Neural cell (in vitro differentiated cells): ENCODE measurements around the gene FRMPD3. TPM values are rescaled to one million over a fixed set of nuclear protein-coding genes. Genes with fewer than 3 reads are reported as not detected.

Experiments used
- H2AFZ ChIP-seq: fragments of 200-600, 300-800 bp; sonication (generic), shearing (Covaris generic); 2 replicates; pipeline ENCODE4 v1.6.0; 2014; ENCODE audit warnings: low read depth, mild to moderate bottlenecking, antibody characterized with exemption, low read length, moderate library complexity
- H3F3A ChIP-seq: fragments of 200-600 bp; shearing (Covaris generic); 2 replicates; pipeline ENCODE4 v1.6.1; 2016; ENCODE audit warnings: mild to moderate bottlenecking, moderate library complexity, mixed read lengths, antibody characterized with exemption, low read length; ENCODE audit not compliant: insufficient read depth, poor library complexity, severe bottlenecking
- H3K27ac ChIP-seq: fragments of 200-600, 300-800 bp; sonication (generic), shearing (Covaris generic); 2 replicates; pipeline ENCODE4 v1.5.1; 2014; ENCODE audit warnings: mild to moderate bottlenecking, low read length, moderate library complexity
- H3K27me3 ChIP-seq: fragments of 300-800, 200-600 bp; sonication (generic), shearing (Covaris generic); 2 replicates; pipeline ENCODE4 v1.6.0; 2014; ENCODE audit warnings: mild to moderate bottlenecking, low read depth, low read length, moderate library complexity; ENCODE audit not compliant: insufficient read depth
- H3K36me3 ChIP-seq: fragments of 300-800, 200-600 bp; sonication (generic), shearing (Covaris generic); 2 replicates; pipeline ENCODE4 v1.5.1; 2014; ENCODE audit warnings: mild to moderate bottlenecking, antibody characterized with exemption, low read length, moderate library complexity; ENCODE audit not compliant: insufficient read depth
- H3K4me2 ChIP-seq: fragments of 300-800, 200-600 bp; sonication (generic), shearing (Covaris generic); 2 replicates; pipeline ENCODE4 v1.6.0; 2014; ENCODE audit warnings: mild to moderate bottlenecking, low read length
- H3K4me3 ChIP-seq: fragments of 300-800, 200-600 bp; sonication (generic), shearing (Covaris generic); 2 replicates; pipeline ENCODE4 v1.5.1; 2014; ENCODE audit warnings: mild to moderate bottlenecking, low read length, moderate library complexity
- H3K79me2 ChIP-seq: fragments of 200-600 bp; shearing (Covaris generic); replicated peaks from 2 replicates; pipeline ENCODE4 v1.6.0; 2014; ENCODE audit warnings: mild to moderate bottlenecking, low read length, moderate library complexity; ENCODE audit not compliant: insufficient read depth
- H3K9ac ChIP-seq: fragments of 300-800, 200-600 bp; sonication (generic), shearing (Covaris generic); 2 replicates; pipeline ENCODE4 v1.6.1; 2016; ENCODE audit warnings: mild to moderate bottlenecking, low read length, mixed read lengths
- H3K9me2 ChIP-seq: fragments of 200-600 bp; shearing (Covaris generic); 2 replicates; pipeline ENCODE4 v1.6.1; 2016; ENCODE audit warnings: mild to moderate bottlenecking, low read length, mixed read lengths; ENCODE audit not compliant: insufficient read depth
- H3K9me3 ChIP-seq: fragments of 200-600, 300-800 bp; sonication (generic), shearing (Covaris generic); 2 replicates; pipeline ENCODE4 v1.6.1; 2016; ENCODE audit warnings: mild to moderate bottlenecking, mixed run types, low read length, moderate library complexity, mixed read lengths
- H4K20me1 ChIP-seq: fragments of 200-600 bp; shearing (Covaris generic); 2 replicates; pipeline ENCODE4 v1.6.1; 2016; ENCODE audit warnings: mild to moderate bottlenecking, mixed run types; ENCODE audit not compliant: insufficient read depth
- EP300 ChIP-seq: fragments of 450-650 bp; conservative IDR thresholded peaks from 2 replicates; pipeline ENCODE4 v1.6.1; 2014; ENCODE audit warnings: antibody characterized with exemption, mild to moderate bottlenecking, moderate library complexity; ENCODE audit not compliant: poor library complexity, severe bottlenecking
- EZH2 ChIP-seq: fragments of 200-600, 300-800 bp; shearing (Covaris generic), sonication (generic); IDR thresholded peaks from 2 replicates; pipeline ENCODE4 v1.6.1; 2014; ENCODE audit warnings: antibody characterized with exemption, low read length, borderline replicate concordance, mild to moderate bottlenecking; ENCODE audit not compliant: insufficient read depth, poor library complexity, severe bottlenecking
- MXI1 ChIP-seq: fragments of 450-650 bp; conservative IDR thresholded peaks from 2 replicates; pipeline ENCODE4 v1.6.1; 2014; ENCODE audit warnings: antibody characterized with exemption, mild to moderate bottlenecking; ENCODE audit not compliant: poor library complexity, severe bottlenecking
- POLR2AphosphoS5 ChIP-seq: IDR thresholded peaks from 2 replicates; pipeline ENCODE4 v1.6.1; 2012
- RAD21 ChIP-seq: fragments of 450-650 bp; conservative IDR thresholded peaks from 2 replicates; pipeline ENCODE4 v1.6.1; 2014; ENCODE audit warnings: antibody characterized with exemption, mild to moderate bottlenecking, moderate library complexity
- SMC3 ChIP-seq: fragments of 450-650 bp; conservative IDR thresholded peaks from 2 replicates; pipeline ENCODE4 v1.6.1; 2014; ENCODE audit warnings: antibody characterized with exemption, mild to moderate bottlenecking, moderate library complexity; ENCODE audit not compliant: poor library complexity
- TAF1 ChIP-seq: IDR thresholded peaks from 2 replicates; pipeline ENCODE4 v1.6.1; 2012; ENCODE audit warnings: low read depth
- polyA plus RNA-seq: library from polyadenylated mRNA; depleted of rRNA; stranded (reverse); fragments of >200 nt; gene quantifications from 2 replicates; pipeline ENCODE4 v1.2.3, GENCODE V29; 2014
- TF ChIP-seq, protein P1 (sequence below): fragments of 450-650 bp; IDR thresholded peaks from 2 replicates; pipeline ENCODE4 v1.5.1; 2014; ENCODE audit warnings: antibody characterized with exemption, mild to moderate bottlenecking, moderate library complexity; ENCODE audit not compliant: poor library complexity, severe bottlenecking
- TF ChIP-seq, protein P2 (sequence below): IDR thresholded peaks from 2 replicates; pipeline ENCODE4 v1.6.1; 2012; ENCODE audit warnings: borderline replicate concordance

The FRMPD3 gene
- polyA plus RNA-seq, 1 donor from 2014 or later = 0.45 TPM

DNA sequence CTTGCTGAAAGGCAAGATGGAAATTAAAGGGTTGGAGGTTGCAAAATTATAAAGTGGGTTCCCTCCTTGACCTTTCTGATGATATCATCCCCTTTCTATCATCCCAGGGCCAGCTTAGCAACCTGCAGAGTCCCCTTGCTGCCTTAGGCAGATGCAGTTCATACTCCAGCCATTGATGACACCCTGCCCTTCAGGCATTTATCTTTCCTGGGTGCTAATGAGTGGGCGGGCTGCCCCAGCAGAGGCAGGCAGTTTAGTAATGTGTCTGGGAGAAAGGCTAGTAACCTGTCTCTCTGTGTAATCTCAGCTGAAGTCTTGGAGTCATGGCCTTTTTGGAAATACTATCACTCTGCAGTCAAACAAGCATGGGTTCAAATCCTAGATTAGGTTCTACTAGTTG, 3.8 kb upstream of the FRMPD3 start:
- TF ChIP-seq, protein P1, sequence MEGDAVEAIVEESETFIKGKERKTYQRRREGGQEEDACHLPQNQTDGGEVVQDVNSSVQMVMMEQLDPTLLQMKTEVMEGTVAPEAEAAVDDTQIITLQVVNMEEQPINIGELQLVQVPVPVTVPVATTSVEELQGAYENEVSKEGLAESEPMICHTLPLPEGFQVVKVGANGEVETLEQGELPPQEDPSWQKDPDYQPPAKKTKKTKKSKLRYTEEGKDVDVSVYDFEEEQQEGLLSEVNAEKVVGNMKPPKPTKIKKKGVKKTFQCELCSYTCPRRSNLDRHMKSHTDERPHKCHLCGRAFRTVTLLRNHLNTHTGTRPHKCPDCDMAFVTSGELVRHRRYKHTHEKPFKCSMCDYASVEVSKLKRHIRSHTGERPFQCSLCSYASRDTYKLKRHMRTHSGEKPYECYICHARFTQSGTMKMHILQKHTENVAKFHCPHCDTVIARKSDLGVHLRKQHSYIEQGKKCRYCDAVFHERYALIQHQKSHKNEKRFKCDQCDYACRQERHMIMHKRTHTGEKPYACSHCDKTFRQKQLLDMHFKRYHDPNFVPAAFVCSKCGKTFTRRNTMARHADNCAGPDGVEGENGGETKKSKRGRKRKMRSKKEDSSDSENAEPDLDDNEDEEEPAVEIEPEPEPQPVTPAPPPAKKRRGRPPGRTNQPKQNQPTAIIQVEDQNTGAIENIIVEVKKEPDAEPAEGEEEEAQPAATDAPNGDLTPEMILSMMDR = no peak
- TF ChIP-seq EP300 (no peak), RAD21 (no peak), MXI1 (no peak)
- no peaks in the 10 kb centered on the region for H3K27me3 ChIP-seq

DNA sequence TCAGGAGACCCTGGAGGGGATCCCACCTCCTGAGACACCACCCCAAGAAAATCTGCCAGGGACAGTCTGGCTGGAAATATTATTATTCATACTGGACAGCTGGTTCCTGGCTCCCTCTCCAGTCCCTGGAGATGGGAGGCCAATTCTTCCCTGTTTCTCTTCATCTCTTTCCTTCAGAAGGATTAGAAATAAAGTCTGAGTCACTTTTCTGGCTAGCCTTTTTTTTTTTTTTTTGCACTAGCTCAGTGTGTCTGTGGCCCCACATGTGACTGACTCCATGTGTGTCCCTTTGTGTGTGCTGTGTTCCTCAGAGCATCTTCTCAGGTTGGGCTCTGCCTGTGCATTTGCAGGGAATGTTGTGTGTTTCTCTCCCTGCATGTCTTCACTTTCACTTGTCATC, 1.8 kb upstream of the FRMPD3 start:
- Histone ChIP-seq H3K4me3 (no peak overlapping the region), H3K27me3 (no peaks in the 10 kb centered on the region), H3K9me3 (no peaks in the 10 kb centered on the region), H3K36me3 (no peaks in the 10 kb centered on the region), H3K4me2 (no peak overlapping the region), H4K20me1 (no peaks in the 10 kb centered on the region), H3F3A (no peaks in the 10 kb centered on the region), H3K9me2 (no peaks in the 10 kb centered on the region), H3K9ac (no peak overlapping the region), H2AFZ (no peak overlapping the region), H3K27ac (no peak overlapping the region), H3K79me2 (no peaks in the 10 kb centered on the region)
- TF ChIP-seq RAD21 (no peak), MXI1 (no peak), EZH2 (no peak), TAF1 (no peak), EP300 (no peak), SMC3 (no peak), POLR2AphosphoS5 (no peak)
- TF ChIP-seq, protein P1 = no peak
- TF ChIP-seq, protein P2, sequence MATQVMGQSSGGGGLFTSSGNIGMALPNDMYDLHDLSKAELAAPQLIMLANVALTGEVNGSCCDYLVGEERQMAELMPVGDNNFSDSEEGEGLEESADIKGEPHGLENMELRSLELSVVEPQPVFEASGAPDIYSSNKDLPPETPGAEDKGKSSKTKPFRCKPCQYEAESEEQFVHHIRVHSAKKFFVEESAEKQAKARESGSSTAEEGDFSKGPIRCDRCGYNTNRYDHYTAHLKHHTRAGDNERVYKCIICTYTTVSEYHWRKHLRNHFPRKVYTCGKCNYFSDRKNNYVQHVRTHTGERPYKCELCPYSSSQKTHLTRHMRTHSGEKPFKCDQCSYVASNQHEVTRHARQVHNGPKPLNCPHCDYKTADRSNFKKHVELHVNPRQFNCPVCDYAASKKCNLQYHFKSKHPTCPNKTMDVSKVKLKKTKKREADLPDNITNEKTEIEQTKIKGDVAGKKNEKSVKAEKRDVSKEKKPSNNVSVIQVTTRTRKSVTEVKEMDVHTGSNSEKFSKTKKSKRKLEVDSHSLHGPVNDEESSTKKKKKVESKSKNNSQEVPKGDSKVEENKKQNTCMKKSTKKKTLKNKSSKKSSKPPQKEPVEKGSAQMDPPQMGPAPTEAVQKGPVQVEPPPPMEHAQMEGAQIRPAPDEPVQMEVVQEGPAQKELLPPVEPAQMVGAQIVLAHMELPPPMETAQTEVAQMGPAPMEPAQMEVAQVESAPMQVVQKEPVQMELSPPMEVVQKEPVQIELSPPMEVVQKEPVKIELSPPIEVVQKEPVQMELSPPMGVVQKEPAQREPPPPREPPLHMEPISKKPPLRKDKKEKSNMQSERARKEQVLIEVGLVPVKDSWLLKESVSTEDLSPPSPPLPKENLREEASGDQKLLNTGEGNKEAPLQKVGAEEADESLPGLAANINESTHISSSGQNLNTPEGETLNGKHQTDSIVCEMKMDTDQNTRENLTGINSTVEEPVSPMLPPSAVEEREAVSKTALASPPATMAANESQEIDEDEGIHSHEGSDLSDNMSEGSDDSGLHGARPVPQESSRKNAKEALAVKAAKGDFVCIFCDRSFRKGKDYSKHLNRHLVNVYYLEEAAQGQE = no peak

More for the DNA sequence above, 3.8 kb upstream of the FRMPD3 start:
- Histone ChIP-seq H3K9ac (no peak overlapping the region), H3K4me2 (no peak overlapping the region), H3F3A (no peaks in the 10 kb centered on the region), H3K36me3 (no peaks in the 10 kb centered on the region), H3K9me2 (no peaks in the 10 kb centered on the region), H3K4me3 (no peak overlapping the region), H3K27ac (no peak overlapping the region), H2AFZ (no peak overlapping the region), H3K9me3 (no peaks in the 10 kb centered on the region), H4K20me1 (no peaks in the 10 kb centered on the region), H3K79me2 (no peaks in the 10 kb centered on the region)
